ENCODE measurements around the gene SDHAF3.
"Not testable (repeated sequence)": the region's sequence is repeated elsewhere in the genome, so short reads cannot be mapped to it uniquely, and the experiment has no call there.

Gene SDHAF3

DNA sequence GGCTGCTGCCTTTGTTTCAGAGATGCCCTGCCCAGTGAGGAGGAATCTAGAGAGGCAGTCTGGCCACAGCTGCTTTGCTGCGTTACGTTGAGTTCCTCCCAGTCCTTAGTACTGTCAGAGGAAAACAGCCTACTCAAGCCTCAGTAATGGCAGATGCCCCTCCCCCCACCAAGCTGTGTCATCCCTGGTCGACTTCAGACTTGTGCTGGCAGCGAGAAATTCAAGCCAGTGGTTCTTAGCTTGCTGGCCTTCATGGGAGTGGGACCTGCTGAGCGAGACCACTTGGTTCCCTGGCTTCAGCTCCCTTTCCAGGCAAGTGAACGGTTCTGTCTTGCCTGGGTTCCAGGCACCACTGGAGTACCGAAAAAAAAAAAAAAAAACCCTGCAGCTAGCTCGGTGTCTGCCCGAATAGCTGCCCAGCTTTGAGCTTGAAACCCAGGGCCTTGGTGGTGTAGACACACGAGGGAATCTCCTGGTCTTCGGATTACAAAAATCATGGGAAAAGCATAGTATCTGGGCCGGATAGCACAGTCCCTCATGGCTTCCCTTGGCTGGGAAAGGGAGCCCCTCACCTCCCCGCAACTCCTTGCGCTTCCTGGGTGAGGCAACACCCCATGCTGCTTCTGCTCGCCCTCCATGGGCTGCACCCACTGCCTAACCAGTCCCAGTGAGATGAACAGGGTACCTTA lies 9.1 kb downstream of the SDHAF3 start:
- no peak for DNase-seq

- no peak for DNase-seq
Measured at GRCh38 chr7:97128736-97129135, 11.2 kb downstream of the SDHAF3 start.

GRCh38 chr7:97130417-97131139 lies 13.1 kb downstream of the SDHAF3 start:
- no peak for DNase-seq

DNA sequence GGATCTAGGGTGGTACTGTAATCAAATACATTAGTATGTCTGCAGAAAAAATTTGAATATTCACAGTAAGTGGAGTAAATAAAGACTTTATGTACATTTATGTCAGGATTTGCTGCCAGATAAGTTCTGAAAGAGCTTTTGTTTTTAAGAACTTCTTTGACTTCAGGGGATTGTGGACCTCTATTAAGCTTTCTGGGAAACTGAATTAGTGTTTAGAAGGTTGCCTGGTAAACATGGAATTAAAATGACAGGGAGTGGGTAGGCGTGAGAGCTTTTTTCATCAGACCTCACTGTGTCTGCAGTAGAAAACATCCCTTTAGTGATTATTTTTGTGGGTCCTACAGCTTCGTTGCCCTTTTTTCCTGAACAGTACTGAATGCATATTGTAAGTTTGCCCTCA lies 15.7 kb downstream of the SDHAF3 start:
- no peak for DNase-seq

DNA sequence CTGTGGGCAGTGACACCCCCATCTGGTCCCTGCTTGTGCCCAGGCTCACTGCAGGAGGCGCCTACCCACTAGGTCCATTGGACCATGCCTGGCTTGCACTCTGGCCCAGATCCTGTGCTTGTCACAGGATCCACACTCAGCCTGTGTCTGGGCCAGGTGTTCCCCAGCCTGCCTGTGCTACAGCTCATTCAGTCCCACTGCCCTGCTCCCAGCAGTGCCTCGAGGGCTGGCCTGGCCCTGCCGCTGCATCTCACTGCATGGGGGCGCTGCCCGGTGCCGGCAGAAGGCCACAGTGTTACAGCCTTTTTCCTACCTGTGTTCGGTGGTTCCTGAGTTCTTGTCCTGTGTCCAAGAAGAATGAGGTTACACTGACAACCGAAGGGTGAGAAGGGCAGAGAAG lies 21.3 kb downstream of the SDHAF3 start:
- no peak for DNase-seq

DNA sequence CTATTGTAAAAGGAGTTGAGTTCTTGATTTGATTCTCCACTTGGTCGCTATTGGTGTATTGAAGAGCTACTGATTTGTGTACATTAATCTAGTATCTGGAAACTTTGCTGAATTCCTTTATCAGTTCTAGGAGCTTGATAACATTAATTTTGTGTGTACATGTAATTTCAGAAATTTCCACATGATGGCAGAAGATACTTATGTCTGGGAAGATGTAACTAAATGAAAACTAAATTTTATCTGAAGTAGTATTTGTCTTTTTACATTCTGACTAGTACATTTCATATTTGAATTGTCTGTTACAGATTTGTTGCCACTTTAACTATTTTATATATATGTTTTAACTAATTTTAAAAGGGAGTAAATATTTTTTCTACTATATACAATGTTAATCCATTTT lies 27.6 kb downstream of the SDHAF3 start:
- no peak for DNase-seq

- DNase-seq, result no peak
Measured at GRCh38 chr7:97149843-97150242, 32.3 kb downstream of the SDHAF3 start.

DNA sequence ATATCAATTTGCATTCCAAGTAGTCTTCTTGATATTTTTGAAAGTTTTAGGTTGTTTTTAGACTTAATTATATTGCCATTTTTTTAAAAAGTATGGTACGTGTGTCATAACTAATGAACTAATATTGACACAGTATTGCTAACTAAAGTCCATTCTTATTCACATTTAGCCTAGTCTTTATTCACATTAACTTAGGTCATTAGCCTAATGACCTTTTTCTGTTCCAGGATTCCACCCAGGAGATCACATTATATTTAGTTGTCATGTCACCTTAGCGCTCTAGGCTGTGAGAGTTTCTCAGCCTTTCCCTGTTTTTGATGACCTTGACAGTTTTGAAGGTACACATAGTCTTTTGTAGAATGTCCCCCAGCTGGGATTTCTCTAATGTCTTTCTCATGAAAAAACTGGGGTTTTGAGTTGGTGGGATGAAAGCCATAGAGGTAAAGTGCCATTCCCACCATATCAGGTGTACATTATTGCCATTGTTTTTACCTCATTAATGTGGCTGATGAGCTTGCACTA lies 38.5 kb downstream of the SDHAF3 start:
- DNase-seq, result no peak

DNA sequence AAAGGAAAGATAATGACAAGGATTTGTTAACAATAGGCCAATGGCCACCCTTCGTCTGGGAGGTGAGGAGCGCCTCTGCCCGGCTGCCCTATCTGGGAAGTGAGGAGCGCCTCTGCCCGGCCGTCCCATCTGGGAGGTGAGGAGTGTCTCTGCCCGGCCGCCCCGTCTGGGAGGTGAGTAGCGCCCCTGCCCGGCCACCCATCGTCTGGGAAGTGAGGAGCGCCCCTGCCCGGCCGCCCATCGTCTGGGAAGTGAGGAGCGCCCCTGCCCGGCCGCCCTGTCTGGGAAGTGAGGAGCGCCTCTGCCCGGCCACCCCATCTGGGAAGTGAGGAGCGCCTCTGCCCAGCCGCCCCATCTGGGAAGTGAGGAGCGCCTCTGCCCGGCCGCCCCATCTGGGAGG lies 42.5 kb downstream of the SDHAF3 start:
- not testable (repeated sequence) for DNase-seq

- not testable (repeated sequence) for DNase-seq
Measured at GRCh38 chr7:97161609-97162008, 44.1 kb downstream of the SDHAF3 start.

GRCh38 chr7:97166308-97166707 lies 48.8 kb downstream of the SDHAF3 start:
- no peak for DNase-seq

DNA sequence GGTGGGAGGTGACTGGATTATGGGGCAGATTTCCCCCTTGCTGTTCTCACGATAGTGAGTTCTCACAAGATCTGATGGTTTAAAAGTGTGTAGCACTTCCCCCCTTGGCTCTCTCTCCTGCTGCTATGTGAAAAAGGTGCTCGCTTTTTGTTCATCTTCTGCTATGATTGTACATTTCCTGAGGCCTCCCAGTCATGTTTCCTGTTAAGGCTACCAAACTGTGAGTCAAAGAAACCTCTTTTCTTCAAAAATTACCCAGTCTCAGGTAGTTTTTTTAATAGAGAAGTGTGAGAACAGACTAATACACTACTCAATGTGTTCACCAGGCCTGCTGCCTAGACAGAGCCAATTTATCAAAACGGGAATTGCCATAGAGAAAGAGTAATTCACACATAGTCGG lies 49.7 kb downstream of the SDHAF3 start:
- no peak for DNase-seq

DNA sequence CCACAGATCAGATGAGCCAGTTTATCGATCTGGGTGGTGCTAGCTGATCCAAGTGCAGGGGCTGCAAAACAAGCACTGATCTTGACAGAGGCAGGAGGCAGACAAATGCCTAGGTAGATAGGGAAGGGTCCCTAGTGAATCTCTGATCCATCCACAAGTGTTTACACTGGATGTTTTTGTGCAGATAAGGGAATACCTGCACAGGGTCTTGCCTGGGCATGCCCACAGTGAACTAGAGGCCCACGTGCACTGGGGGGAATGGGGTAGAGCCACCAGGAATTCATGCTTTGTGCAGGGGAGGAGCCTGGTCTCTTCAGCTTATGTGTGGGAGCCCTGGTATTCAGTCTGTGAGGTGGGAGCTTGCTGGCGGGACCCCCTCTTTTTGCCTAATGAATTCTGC lies 50.3 kb downstream of the SDHAF3 start:
- no peak for DNase-seq

GRCh38 chr7:97174303-97174702 lies 56.8 kb downstream of the SDHAF3 start:
- no peak for DNase-seq

DNA sequence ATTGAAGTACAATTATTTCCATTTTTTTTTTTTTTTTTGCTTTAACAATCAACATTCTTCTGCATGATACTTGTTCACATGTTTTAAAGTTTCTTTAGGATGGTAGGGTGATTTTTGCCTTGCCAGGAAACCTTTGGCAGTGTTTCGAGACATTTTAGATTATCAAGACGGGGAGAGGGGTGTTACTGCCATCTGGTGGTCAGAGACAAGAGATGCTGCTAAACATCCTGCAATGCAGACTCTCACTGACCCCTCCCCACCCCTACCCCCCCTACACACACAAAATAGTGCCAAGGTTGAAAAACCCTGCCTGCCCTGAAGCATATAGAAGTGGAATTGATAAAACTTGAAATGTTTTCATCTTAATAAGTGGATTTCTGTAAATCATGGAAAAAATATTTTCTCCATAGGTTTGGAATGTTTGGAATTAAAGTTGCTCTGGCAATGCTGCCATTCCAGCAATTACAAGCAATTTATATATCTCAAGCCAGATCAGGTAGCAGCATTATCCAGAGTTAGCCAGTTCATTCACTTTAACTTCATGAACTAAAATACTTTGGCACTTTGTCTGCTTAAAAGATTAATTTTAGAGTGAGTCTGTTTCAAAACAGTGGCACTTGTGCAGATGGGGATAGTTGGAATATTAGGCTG lies 62.1 kb downstream of the SDHAF3 start:
- peak; percentile 64 for DNase-seq

DNA sequence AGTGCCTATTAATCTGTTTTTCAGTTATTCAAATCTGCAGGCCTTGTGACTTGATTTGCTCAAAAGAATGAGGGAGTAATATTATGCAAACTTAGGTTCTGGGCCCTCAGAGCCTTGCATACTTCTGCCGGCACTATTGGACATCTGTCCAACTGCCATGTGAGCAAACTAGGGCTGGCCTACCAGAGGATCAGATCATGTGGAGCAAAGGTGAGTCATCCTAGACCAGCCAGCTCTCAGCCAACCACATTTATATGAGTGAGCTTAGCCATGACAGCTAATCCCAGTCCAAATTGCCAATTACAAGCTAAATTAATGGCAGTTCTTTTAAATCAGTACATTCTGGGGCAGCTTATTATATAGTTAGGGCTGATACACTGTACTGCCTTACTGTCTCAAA lies 69.6 kb downstream of the SDHAF3 start:
- no peak for DNase-seq

GRCh38 chr7:97196174-97196573 lies 78.7 kb downstream of the SDHAF3 start:
- not testable (repeated sequence) for DNase-seq

DNA sequence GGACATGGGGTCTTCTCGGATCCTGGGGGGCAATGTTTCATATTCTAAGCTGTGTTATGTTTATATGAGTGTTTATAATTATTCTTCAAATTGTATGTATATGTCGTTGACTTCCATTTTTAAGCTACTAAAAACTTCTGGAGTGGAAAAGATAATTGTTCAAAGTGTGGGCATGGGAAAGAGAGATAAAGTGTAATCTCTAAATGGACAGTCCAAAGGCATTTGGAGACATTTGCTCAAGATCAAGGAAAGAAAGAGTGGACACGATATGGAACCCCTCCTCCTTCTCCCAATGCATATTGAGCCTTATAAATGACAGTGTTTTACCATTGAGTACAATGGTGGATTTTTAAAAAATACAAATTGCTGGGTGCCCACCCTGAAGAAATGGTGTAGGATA lies 81.1 kb downstream of the SDHAF3 start:
- DNase-seq, result no peak

- DNase-seq, result no peak
Measured at GRCh38 chr7:97200018-97200417, 82.5 kb downstream of the SDHAF3 start.

DNA sequence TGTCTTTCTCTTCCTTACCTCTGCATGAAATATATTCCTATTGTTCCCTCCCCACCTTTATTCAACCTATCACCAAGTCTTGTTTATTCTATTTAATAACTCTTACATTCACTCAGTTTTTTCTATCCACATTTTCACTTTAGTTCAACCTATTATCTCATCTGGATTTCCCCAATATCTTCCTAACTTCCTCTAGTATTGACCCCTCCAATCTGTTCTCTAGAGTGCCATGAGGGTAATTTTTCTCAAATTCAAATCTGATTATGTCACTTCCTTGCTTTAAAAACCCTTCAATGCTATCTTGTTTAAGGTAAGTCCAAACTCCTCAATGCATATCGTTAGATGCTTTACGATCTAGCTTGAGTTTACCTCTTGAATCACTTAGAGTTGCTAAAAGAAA lies 86.5 kb downstream of the SDHAF3 start:
- DNase-seq, result no peak

DNA sequence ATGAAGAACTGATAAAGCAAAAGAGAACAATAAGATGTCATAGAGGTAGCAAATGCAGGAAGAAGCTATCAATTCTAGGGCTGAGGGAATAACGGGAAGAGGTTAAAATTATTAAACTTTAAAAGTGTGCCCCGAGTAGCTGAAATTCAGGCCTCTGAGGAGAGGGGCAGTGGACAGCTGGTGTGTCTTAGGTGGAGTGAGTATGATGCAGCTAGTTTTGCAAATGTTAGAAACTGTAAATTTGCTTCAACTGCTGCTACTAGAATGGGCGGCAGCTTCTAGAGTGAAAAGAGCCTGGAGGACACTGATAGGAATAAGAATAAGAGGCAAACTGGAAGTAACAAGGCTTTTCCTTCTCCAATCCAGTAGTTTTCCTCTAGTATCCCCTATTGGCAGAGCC lies 87.3 kb downstream of the SDHAF3 start:
- no peak for DNase-seq

DNA sequence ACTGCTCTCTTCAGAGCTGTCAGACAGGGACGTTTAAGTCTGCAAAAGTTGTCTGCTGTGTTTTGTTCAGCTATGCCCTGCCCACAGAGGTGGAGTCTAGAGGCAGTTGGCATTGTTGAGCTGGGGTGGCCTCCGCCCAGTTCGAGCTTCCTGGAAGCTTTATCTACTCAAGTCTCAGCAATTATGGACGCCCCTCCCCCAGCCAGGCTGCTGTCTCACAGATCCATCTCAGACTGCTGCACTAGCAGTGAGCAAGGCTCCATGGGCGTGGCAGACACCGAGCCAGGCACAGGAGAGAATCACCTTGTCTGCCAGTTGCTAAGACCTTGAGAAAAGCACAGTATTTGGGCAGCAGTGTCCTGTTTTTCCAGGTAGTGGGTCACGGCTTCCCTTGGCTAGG lies 98.1 kb downstream of the SDHAF3 start:
- no peak for DNase-seq

GRCh38 chr7:97218767-97219166 lies 101.3 kb downstream of the SDHAF3 start:
- DNase-seq, result no peak

GRCh38 chr7:97219237-97219636 lies 101.7 kb downstream of the SDHAF3 start:
- no peak for DNase-seq
